ENCODE results near the gene OXNAD1. TPM values are rescaled to one million over a fixed set of nuclear protein-coding genes. Genes with fewer than 3 reads are reported as not detected.

OXNAD1 gene
- total RNA-seq, 1 experiment from 2014 or later = 23.7 TPM

- H3K56ac ChIP-seq (ENCODE audit: insufficient read length, low read depth, low read length) = no peak overlapping the region
- H3T11ph ChIP-seq (ENCODE audit: low read length) = no peak overlapping the region
- H2BK12ac ChIP-seq (ENCODE audit: insufficient read length, low read depth, low read length) = no peak overlapping the region
- no peak overlapping the region for H3K4ac ChIP-seq (ENCODE audit: low read depth, low read length)
- Mint-ChIP-seq H3K9me3 (peaks cover 13% of the 10 kb centered on the region in 2 experiments), H3K4me3 (no peak overlapping the region), H3K27me3 (ENCODE audit: low read depth) (no peaks in the 10 kb centered on the region), H3K36me3 (ENCODE audit: insufficient read depth in 1 of 3, low read depth in 3 of 3) (peaks cover 30 to 51% (median 48%) of the 10 kb centered on the region in 3 experiments), H3K4me1 (peaks cover 0 to 10% of the 10 kb centered on the region in 2 experiments; a peak in 3 of 4 replicates), H3K27ac (peak overlapping the region in 1 of 3 experiments; percentile 50; a peak in 1 of 7 replicates)
- no peak for DNase-seq
- no peak overlapping the region for H3K14ac ChIP-seq (ENCODE audit: insufficient read depth, low read length)
- no CpG with 5 or more reads among the region's 4 CpGs for WGBS (ENCODE audit: extremely low coverage, insufficient read length, low lambda C conversion rate)
- H2BK15ac ChIP-seq (ENCODE audit: low read depth, low read length) = no peak overlapping the region
- no peak for TF ChIP-seq CTCF (conservative IDR thresholded peaks at IDR 0.05)
- no peaks in the 10 kb centered on the region for H3K27me3 ChIP-seq (ENCODE audit: insufficient read depth, low read length)
- no peak overlapping the region for H3K23ac ChIP-seq (ENCODE audit: insufficient read length, low read depth, low read length)
- H3K9me3 ChIP-seq (ENCODE audit: control insufficient read depth, low read depth, low read length) = no peaks in the 10 kb centered on the region
- no peak overlapping the region for H2AK5ac ChIP-seq (ENCODE audit: insufficient read length, low read length)
- no peak overlapping the region for H4K91ac ChIP-seq (ENCODE audit: insufficient read length, low read depth, low read length)
- no peak overlapping the region for H2BK120ac ChIP-seq (ENCODE audit: low read depth, low read length, poor library complexity, severe bottlenecking)
- H4K8ac ChIP-seq (replicated peaks; ENCODE audit: insufficient read length, low read depth, low read length) = no peak overlapping the region
- H3K4me2 ChIP-seq (ENCODE audit: insufficient read depth, insufficient read length, low read length) = no peak overlapping the region
- no peak overlapping the region for H3K9ac ChIP-seq (ENCODE audit: extremely low read depth, insufficient read length, low read length)
- no peaks in the 10 kb centered on the region for H3K23me2 ChIP-seq (ENCODE audit: insufficient read length, low read depth, low read length, poor library complexity, severe bottlenecking)
- H4K20me1 ChIP-seq (ENCODE audit: control insufficient read depth, insufficient read depth, insufficient read length) = no peaks in the 10 kb centered on the region
- no peak overlapping the region for H2BK5ac ChIP-seq (ENCODE audit: insufficient read length, low read length)
- no peak overlapping the region for H2AFZ ChIP-seq (ENCODE audit: low read length)
- no peaks in the 10 kb centered on the region for H3K79me1 ChIP-seq (ENCODE audit: insufficient read depth, low read depth, low read length, poor library complexity, severe bottlenecking)
- H2BK20ac ChIP-seq (ENCODE audit: low read depth, low read length, poor library complexity, severe bottlenecking) = no peak overlapping the region
- no peak overlapping the region for H4K5ac ChIP-seq (ENCODE audit: insufficient read length, low read depth, low read length)
- no peak overlapping the region for H3K18ac ChIP-seq (ENCODE audit: insufficient read length, low read depth, low read length)
- no peak overlapping the region for H3K27ac ChIP-seq (ENCODE audit: insufficient read length, low read depth, low read length)
- H3K4me1 ChIP-seq (ENCODE audit: insufficient read depth, low read length) = peaks cover 3% of the 10 kb centered on the region; the same call in 1 of the 2 replicates
- no peaks in the 10 kb centered on the region for H3K79me2 ChIP-seq (ENCODE audit: insufficient read depth, low read length)
Observed at GRCh38 chr3:16334909-16335308, 69.9 kb downstream of the OXNAD1 start.
